ENCODE data around the gene NCOR1. TPM values are rescaled to one million over a fixed set of nuclear protein-coding genes. Genes with fewer than 3 reads are reported as not detected.

NCOR1 gene
- total and polyA plus RNA-seq, 2 experiments from 2014 or later = 102 to 132 TPM

GRCh38 chr17:16075949-16076348 is 139.4 kb downstream of the NCOR1 start:
- H3K27ac Mint-ChIP-seq = no peak overlapping the region
- Histone ChIP-seq H3K36me3 (ENCODE audit: insufficient read depth) (peaks cover 41% of the 10 kb centered on the region), H3K9me2 (ENCODE audit: insufficient read depth) (no peaks in the 10 kb centered on the region), H4K20me1 (replicated peaks; ENCODE audit: insufficient read depth) (no peaks in the 10 kb centered on the region), H3K4me1 (ENCODE audit: insufficient read depth) (no peaks in the 10 kb centered on the region), H3F3A (replicated peaks; ENCODE audit: low read depth) (no peaks in the 10 kb centered on the region), H3K27ac (ENCODE audit: low read depth) (0 out of 2 replicates have a peak overlapping the region, but pooled peaks have one; percentile 11), H3K79me2 (replicated peaks; ENCODE audit: insufficient read depth) (no peaks in the 10 kb centered on the region), H3K4me3 (no peak overlapping the region), H2AFZ (no peak overlapping the region), H3K4me2 (no peak overlapping the region), H3K27me3 (ENCODE audit: insufficient read depth) (no peaks in the 10 kb centered on the region)
- no peaks in the 10 kb centered on the region for H3K9me3 Mint-ChIP-seq
- no peak for TF ChIP-seq POLR2AphosphoS5 (IDR thresholded peaks at IDR 0.05; ENCODE audit: low read depth)
- no peak for TF ChIP-seq ZNF331 (CRISPR knock-in tag; IDR thresholded peaks at IDR 0.05; ENCODE audit: low read depth)
- no peak for TF ChIP-seq CREB1 (CRISPR knock-in tag; IDR thresholded peaks at IDR 0.05; ENCODE audit: low read depth)
- TF ChIP-seq ZNF462 (CRISPR knock-in tag; IDR thresholded peaks at IDR 0.05) = no peak
- no peak for TF ChIP-seq EZH2phosphoT487 (IDR thresholded peaks at IDR 0.05; ENCODE audit: unreplicated experiment)
- no peak for TF ChIP-seq ZNF114 (CRISPR knock-in tag; IDR thresholded peaks at IDR 0.05)
- TF ChIP-seq, protein P1, sequence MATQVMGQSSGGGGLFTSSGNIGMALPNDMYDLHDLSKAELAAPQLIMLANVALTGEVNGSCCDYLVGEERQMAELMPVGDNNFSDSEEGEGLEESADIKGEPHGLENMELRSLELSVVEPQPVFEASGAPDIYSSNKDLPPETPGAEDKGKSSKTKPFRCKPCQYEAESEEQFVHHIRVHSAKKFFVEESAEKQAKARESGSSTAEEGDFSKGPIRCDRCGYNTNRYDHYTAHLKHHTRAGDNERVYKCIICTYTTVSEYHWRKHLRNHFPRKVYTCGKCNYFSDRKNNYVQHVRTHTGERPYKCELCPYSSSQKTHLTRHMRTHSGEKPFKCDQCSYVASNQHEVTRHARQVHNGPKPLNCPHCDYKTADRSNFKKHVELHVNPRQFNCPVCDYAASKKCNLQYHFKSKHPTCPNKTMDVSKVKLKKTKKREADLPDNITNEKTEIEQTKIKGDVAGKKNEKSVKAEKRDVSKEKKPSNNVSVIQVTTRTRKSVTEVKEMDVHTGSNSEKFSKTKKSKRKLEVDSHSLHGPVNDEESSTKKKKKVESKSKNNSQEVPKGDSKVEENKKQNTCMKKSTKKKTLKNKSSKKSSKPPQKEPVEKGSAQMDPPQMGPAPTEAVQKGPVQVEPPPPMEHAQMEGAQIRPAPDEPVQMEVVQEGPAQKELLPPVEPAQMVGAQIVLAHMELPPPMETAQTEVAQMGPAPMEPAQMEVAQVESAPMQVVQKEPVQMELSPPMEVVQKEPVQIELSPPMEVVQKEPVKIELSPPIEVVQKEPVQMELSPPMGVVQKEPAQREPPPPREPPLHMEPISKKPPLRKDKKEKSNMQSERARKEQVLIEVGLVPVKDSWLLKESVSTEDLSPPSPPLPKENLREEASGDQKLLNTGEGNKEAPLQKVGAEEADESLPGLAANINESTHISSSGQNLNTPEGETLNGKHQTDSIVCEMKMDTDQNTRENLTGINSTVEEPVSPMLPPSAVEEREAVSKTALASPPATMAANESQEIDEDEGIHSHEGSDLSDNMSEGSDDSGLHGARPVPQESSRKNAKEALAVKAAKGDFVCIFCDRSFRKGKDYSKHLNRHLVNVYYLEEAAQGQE (IDR thresholded peaks at IDR 0.05; ENCODE audit: unreplicated experiment) = no peak
- no peak for TF ChIP-seq EZH2 (IDR thresholded peaks at IDR 0.05; ENCODE audit: low read depth, unreplicated experiment)
- TF ChIP-seq, protein P2, sequence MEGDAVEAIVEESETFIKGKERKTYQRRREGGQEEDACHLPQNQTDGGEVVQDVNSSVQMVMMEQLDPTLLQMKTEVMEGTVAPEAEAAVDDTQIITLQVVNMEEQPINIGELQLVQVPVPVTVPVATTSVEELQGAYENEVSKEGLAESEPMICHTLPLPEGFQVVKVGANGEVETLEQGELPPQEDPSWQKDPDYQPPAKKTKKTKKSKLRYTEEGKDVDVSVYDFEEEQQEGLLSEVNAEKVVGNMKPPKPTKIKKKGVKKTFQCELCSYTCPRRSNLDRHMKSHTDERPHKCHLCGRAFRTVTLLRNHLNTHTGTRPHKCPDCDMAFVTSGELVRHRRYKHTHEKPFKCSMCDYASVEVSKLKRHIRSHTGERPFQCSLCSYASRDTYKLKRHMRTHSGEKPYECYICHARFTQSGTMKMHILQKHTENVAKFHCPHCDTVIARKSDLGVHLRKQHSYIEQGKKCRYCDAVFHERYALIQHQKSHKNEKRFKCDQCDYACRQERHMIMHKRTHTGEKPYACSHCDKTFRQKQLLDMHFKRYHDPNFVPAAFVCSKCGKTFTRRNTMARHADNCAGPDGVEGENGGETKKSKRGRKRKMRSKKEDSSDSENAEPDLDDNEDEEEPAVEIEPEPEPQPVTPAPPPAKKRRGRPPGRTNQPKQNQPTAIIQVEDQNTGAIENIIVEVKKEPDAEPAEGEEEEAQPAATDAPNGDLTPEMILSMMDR (conservative IDR thresholded peaks at IDR 0.05; ENCODE audit: low read depth in 2 of 2) = no peak
- TF ChIP-seq STAT1 (IDR thresholded peaks at IDR 0.05; ENCODE audit: unreplicated experiment) = no peak
- TF ChIP-seq, protein P3, sequence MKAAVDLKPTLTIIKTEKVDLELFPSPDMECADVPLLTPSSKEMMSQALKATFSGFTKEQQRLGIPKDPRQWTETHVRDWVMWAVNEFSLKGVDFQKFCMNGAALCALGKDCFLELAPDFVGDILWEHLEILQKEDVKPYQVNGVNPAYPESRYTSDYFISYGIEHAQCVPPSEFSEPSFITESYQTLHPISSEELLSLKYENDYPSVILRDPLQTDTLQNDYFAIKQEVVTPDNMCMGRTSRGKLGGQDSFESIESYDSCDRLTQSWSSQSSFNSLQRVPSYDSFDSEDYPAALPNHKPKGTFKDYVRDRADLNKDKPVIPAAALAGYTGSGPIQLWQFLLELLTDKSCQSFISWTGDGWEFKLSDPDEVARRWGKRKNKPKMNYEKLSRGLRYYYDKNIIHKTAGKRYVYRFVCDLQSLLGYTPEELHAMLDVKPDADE (IDR thresholded peaks at IDR 0.05) = no peak
- TF ChIP-seq JUNB (IDR thresholded peaks at IDR 0.05; ENCODE audit: unreplicated experiment) = no peak
- TF ChIP-seq NANOG (IDR thresholded peaks at IDR 0.05; ENCODE audit: borderline replicate concordance) = no peak
- peaks cover 66% of the 10 kb centered on the region for H3K36me3 Mint-ChIP-seq (ENCODE audit: low read depth)
- no peak overlapping the region for H3K4me3 Mint-ChIP-seq
- no peaks in the 10 kb centered on the region for H3K4me1 Mint-ChIP-seq
- DNase-seq (ENCODE audit: low spot score) (no peak), ATAC-seq (no peak)
- peaks cover 2% of the 10 kb centered on the region for H3K27me3 Mint-ChIP-seq (ENCODE audit: insufficient read depth, low read depth, poor library complexity)

Measured in GM23338 (cell line).